DOHH2 (cell line): ENCODE results near the gene CCDC149.

Source experiments
- H3F3A ChIP-seq: fragments of 200-600 bp; sonication (generic), shearing (Covaris generic); 2 replicates; pipeline ENCODE4 v1.6.0; 2016; ENCODE audit warnings: antibody characterized with exemption, mild to moderate bottlenecking; ENCODE audit not compliant: control insufficient read depth, insufficient read depth
- H3K27ac ChIP-seq: fragments of 200-600 bp; sonication (generic); 2 replicates; pipeline ENCODE4 v1.5.1; 2014; ENCODE audit warnings: low read depth, mild to moderate bottlenecking, low read length, moderate library complexity
- H3K27me3 ChIP-seq: fragments of 200-600 bp; sonication (generic); 2 replicates; pipeline ENCODE4 v1.6.1; 2014; ENCODE audit warnings: mild to moderate bottlenecking, low read length, mixed read lengths; ENCODE audit not compliant: control insufficient read depth
- H3K36me3 ChIP-seq: fragments of 200-600 bp; sonication (generic); 2 replicates; pipeline ENCODE4 v1.6.1; 2014; ENCODE audit warnings: mild to moderate bottlenecking, low read length, moderate library complexity, mixed read lengths; ENCODE audit not compliant: control insufficient read depth
- H3K4me1 ChIP-seq: fragments of 200-600 bp; sonication (generic); 2 replicates; pipeline ENCODE4 v1.6.1; 2014; ENCODE audit warnings: mild to moderate bottlenecking, low read length, mixed read lengths; ENCODE audit not compliant: control insufficient read depth
- H3K4me2 ChIP-seq: fragments of 200-600 bp; sonication (generic); 2 replicates; pipeline ENCODE4 v1.6.0; 2014; ENCODE audit warnings: mild to moderate bottlenecking, low read length, moderate library complexity
- H3K4me3 ChIP-seq: fragments of 200-600 bp; sonication (generic); 2 replicates; pipeline ENCODE4 v1.5.1; 2014; ENCODE audit warnings: mild to moderate bottlenecking, low read length, mixed read lengths
- H3K79me2 ChIP-seq: fragments of 200-600 bp; sonication (generic); 2 replicates; pipeline ENCODE4 v1.6.1; 2014; ENCODE audit warnings: mild to moderate bottlenecking, low read length, mixed read lengths; ENCODE audit not compliant: control insufficient read depth
- H3K9me2 ChIP-seq: fragments of 200-600 bp; sonication (generic); replicated peaks from 2 replicates; pipeline ENCODE4 v1.6.1; 2014; ENCODE audit warnings: mild to moderate bottlenecking, low read length, mixed read lengths; ENCODE audit not compliant: control insufficient read depth
- H3K9me3 ChIP-seq: fragments of 200-600 bp; sonication (generic); 2 replicates; pipeline ENCODE4 v1.6.1; 2014; ENCODE audit warnings: antibody characterized with exemption, low read length, mixed read lengths; ENCODE audit not compliant: control insufficient read depth, insufficient read depth
- H4K20me1 ChIP-seq: fragments of 200-600 bp; sonication (generic); 2 replicates; pipeline ENCODE4 v1.6.0; 2014; ENCODE audit warnings: low read depth, mild to moderate bottlenecking, antibody characterized with exemption, low read length, moderate library complexity; ENCODE audit not compliant: control insufficient read depth, insufficient read depth
- EZH2phosphoT487 ChIP-seq: fragments of 200-600 bp; sonication (generic); IDR thresholded peaks from 2 replicates; pipeline ENCODE4 v1.6.1; 2017; ENCODE audit warnings: borderline replicate concordance, mild to moderate bottlenecking, antibody characterized with exemption, low read length, moderate library complexity, mixed read lengths
- TF ChIP-seq, protein P1 (sequence below): fragments of 200-600 bp; sonication (generic); IDR thresholded peaks from one replicate; pipeline ENCODE4 v1.5.1; 2014; ENCODE audit warnings: antibody characterized with exemption, mild to moderate bottlenecking, low read depth, low read length; ENCODE audit not compliant: poor library complexity, severe bottlenecking

The CCDC149 gene

GRCh38 chr4:24862073-24862751, 50.6 kb downstream of the CCDC149 start:
- Histone ChIP-seq H3K27me3 (no peaks in the 10 kb centered on the region), H3K4me2 (no peak overlapping the region), H3K79me2 (no peaks in the 10 kb centered on the region), H4K20me1 (no peaks in the 10 kb centered on the region), H3K9me3 (no peaks in the 10 kb centered on the region; the same call in 1 of the 2 replicates), H3K9me2 (no peaks in the 10 kb centered on the region), H3K27ac (no peak overlapping the region), H3K36me3 (no peaks in the 10 kb centered on the region), H3K4me3 (no peak overlapping the region), H3F3A (no peaks in the 10 kb centered on the region), H3K4me1 (no peaks in the 10 kb centered on the region)
- TF ChIP-seq, protein P1, sequence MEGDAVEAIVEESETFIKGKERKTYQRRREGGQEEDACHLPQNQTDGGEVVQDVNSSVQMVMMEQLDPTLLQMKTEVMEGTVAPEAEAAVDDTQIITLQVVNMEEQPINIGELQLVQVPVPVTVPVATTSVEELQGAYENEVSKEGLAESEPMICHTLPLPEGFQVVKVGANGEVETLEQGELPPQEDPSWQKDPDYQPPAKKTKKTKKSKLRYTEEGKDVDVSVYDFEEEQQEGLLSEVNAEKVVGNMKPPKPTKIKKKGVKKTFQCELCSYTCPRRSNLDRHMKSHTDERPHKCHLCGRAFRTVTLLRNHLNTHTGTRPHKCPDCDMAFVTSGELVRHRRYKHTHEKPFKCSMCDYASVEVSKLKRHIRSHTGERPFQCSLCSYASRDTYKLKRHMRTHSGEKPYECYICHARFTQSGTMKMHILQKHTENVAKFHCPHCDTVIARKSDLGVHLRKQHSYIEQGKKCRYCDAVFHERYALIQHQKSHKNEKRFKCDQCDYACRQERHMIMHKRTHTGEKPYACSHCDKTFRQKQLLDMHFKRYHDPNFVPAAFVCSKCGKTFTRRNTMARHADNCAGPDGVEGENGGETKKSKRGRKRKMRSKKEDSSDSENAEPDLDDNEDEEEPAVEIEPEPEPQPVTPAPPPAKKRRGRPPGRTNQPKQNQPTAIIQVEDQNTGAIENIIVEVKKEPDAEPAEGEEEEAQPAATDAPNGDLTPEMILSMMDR, result no peak

- no peaks in the 10 kb centered on the region for H3K27me3 ChIP-seq
These were observed 54.3 kb downstream of the CCDC149 start for GRCh38 chr4:24858550-24858949.

GRCh38 chr4:24858026-24858425, 54.8 kb downstream of the CCDC149 start:
- H3K79me2 ChIP-seq, result no peaks in the 10 kb centered on the region
- H3K27me3 ChIP-seq, result no peaks in the 10 kb centered on the region
- TF ChIP-seq, protein P1, result no peak
- no peak for TF ChIP-seq EZH2phosphoT487
- H3F3A ChIP-seq, result no peaks in the 10 kb centered on the region
- no peaks in the 10 kb centered on the region for H3K9me2 ChIP-seq
- H3K36me3 ChIP-seq, result no peaks in the 10 kb centered on the region
- no peak overlapping the region for H3K27ac ChIP-seq
- H4K20me1 ChIP-seq, result no peaks in the 10 kb centered on the region
- no peaks in the 10 kb centered on the region for H3K9me3 ChIP-seq
- H3K4me1 ChIP-seq, result no peaks in the 10 kb centered on the region
- H3K4me3 ChIP-seq, result no peak overlapping the region
- H3K4me2 ChIP-seq, result no peak overlapping the region

More at GRCh38 chr4:24858550-24858949, 54.3 kb downstream of the CCDC149 start:
- H3K79me2 ChIP-seq, result no peaks in the 10 kb centered on the region
- no peaks in the 10 kb centered on the region for H3K9me2 ChIP-seq
- no peaks in the 10 kb centered on the region for H3K9me3 ChIP-seq
- H3K36me3 ChIP-seq, result no peaks in the 10 kb centered on the region
- no peak overlapping the region for H3K4me3 ChIP-seq
- no peaks in the 10 kb centered on the region for H4K20me1 ChIP-seq
- H3F3A ChIP-seq, result no peaks in the 10 kb centered on the region
- no peaks in the 10 kb centered on the region for H3K4me1 ChIP-seq
- H3K4me2 ChIP-seq, result no peak overlapping the region
- no peak overlapping the region for H3K27ac ChIP-seq
- TF ChIP-seq, protein P1, result no peak
- TF ChIP-seq EZH2phosphoT487, result no peak
